ENCODE data around the gene RTL1.

RTL1 gene

GRCh38 chr14:100845341-100845740, 58.2 kb downstream of the RTL1 start:
- no peak for DNase-seq

GRCh38 chr14:100844846-100845245, 58.7 kb downstream of the RTL1 start:
- no peak for DNase-seq

GRCh38 chr14:100844421-100844820, 59.1 kb downstream of the RTL1 start:
- no peak for DNase-seq

GRCh38 chr14:100844082-100844408, 59.5 kb downstream of the RTL1 start:
- DNase-seq: no peak

GRCh38 chr14:100842799-100843198, 60.7 kb downstream of the RTL1 start:
- no peak for DNase-seq

- no peak for DNase-seq
These were observed 61.6 kb downstream of the RTL1 start for GRCh38 chr14:100841761-100842403.

- no peak for DNase-seq
These were observed 62.3 kb downstream of the RTL1 start for GRCh38 chr14:100841066-100841760.

- no peak for DNase-seq
These were observed 63.0 kb downstream of the RTL1 start for GRCh38 chr14:100840286-100841065.

GRCh38 chr14:100839681-100840111, 63.8 kb downstream of the RTL1 start:
- no peak for DNase-seq

- DNase-seq: no peak
These were observed 64.3 kb downstream of the RTL1 start for GRCh38 chr14:100839315-100839585.

GRCh38 chr14:100838493-100839314, 64.8 kb downstream of the RTL1 start:
- DNase-seq: no peak

- DNase-seq: no peak
These were observed 65.6 kb downstream of the RTL1 start for GRCh38 chr14:100837805-100838350.

- DNase-seq: no peak
These were observed 66.3 kb downstream of the RTL1 start for GRCh38 chr14:100836941-100837804.

- DNase-seq: no peak
These were observed 67.2 kb downstream of the RTL1 start for GRCh38 chr14:100836311-100836805.

- no peak for DNase-seq
These were observed 67.8 kb downstream of the RTL1 start for GRCh38 chr14:100835548-100836310.

- no peak for DNase-seq
These were observed 68.6 kb downstream of the RTL1 start for GRCh38 chr14:100834794-100835547.

GRCh38 chr14:100834082-100834793, 69.3 kb downstream of the RTL1 start:
- no peak for DNase-seq

GRCh38 chr14:100832311-100832960, 71.1 kb downstream of the RTL1 start:
- DNase-seq: no peak

GRCh38 chr14:100830681-100831080, 72.8 kb downstream of the RTL1 start:
- DNase-seq: no peak
